BJ (cell line): ENCODE measurements around the gene PRCP. TPM values are rescaled to one million over a fixed set of nuclear protein-coding genes. Genes with fewer than 3 reads are reported as not detected.
A peak's percentile ranks its signal among the peaks of the same experiment; 100 is the strongest.
"Not testable (repeated sequence)": the region's sequence is repeated elsewhere in the genome, so short reads cannot be mapped to it uniquely, and the experiment has no call there.

Experiments
- CTCF ChIA-PET: fragments of 350-600 bp; formaldehyde crosslinking; extraction: SDS; loops from one replicate; lab custom pipeline; 2021; ENCODE audit warnings: antibody characterized with exemption, inconsistent platforms; lab: Yijun Ruan, JAX
- POLR2A ChIA-PET: fragments of 300-600 bp; sonication (Branson Sonifier 250); formaldehyde crosslinking; extraction: SDS; loops from one replicate; lab custom pipeline; 2021; ENCODE audit warnings: antibody characterized with exemption; lab: Charles Lee
- DNase-seq: peaks from one replicate; pipeline ENCODE4 v3.0.0-alpha.2; 2011; ENCODE audit warnings: low read depth
- H3K27me3 ChIP-seq: 2 replicates; pipeline ENCODE4 v1.6.0; 2011; ENCODE audit warnings: low read length; ENCODE audit not compliant: control insufficient read depth, insufficient read depth
- H3K36me3 ChIP-seq: 2 replicates; pipeline ENCODE4 v1.5.1; 2011; ENCODE audit warnings: low read length; ENCODE audit not compliant: control insufficient read depth, insufficient read depth
- H3K4me3 ChIP-seq: 2 replicates; pipeline ENCODE4 v1.5.1; 2011; ENCODE audit warnings: low read depth, mild to moderate bottlenecking, control low read depth, low read length
- polyA plus RNA-seq: library from polyadenylated mRNA; depleted of rRNA; stranded (reverse); fragments of >200 nt; gene quantifications from 2 replicates; pipeline ENCODE4 v1.2.3, GENCODE V29; 2011
- TF ChIP-seq, protein P1 (sequence below): IDR thresholded peaks from 2 replicates; pipeline ENCODE4 v1.5.1; 2011; ENCODE audit warnings: low read depth, mild to moderate bottlenecking, control low read depth, inconsistent platforms, low read length, moderate library complexity; ENCODE audit not compliant: insufficient read depth

Gene PRCP
- polyA plus RNA-seq, 1 experiment, result 62.0 TPM

DNA sequence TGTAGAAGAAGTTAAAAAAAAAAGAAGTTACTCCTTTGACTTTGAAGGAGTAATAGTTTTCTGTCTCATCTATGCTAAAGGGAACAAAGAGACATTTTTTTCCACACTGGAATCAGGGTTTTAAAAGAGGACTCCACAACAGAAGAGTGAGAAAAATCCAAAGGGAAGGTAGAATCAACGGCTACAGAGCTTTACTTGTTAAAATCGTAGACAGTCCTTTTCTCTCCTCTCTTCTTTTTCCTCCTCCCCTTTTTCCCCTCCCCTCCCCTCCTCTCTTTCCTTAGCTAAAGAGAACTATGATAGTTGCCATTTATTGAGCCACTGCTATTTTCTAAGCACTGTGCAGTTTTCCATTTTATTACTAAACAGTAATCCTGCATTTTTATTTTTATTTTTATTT lies 30.5 kb upstream of the PRCP start:
- POLR2A ChIA-PET, result no interaction called here

DNA sequence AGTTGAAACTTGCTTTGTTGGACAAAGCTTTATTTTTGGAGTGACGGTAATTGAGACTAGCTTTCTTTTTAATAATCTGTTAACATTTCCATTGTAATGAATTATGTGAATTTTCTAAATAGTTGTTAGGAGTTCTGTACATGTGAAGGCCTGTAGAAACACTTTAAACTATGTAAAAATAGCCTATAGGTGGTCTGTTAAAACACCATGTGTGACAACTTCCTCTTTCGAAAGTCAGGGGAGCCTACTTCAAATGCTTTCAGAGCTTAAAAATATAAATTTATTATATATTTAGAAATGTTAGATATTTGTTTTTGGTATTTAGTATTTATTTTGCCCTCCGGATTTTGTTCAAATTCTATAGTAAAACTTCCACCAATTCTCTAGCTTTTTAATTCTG lies 30.0 kb upstream of the PRCP start:
- TF ChIP-seq, protein P1, sequence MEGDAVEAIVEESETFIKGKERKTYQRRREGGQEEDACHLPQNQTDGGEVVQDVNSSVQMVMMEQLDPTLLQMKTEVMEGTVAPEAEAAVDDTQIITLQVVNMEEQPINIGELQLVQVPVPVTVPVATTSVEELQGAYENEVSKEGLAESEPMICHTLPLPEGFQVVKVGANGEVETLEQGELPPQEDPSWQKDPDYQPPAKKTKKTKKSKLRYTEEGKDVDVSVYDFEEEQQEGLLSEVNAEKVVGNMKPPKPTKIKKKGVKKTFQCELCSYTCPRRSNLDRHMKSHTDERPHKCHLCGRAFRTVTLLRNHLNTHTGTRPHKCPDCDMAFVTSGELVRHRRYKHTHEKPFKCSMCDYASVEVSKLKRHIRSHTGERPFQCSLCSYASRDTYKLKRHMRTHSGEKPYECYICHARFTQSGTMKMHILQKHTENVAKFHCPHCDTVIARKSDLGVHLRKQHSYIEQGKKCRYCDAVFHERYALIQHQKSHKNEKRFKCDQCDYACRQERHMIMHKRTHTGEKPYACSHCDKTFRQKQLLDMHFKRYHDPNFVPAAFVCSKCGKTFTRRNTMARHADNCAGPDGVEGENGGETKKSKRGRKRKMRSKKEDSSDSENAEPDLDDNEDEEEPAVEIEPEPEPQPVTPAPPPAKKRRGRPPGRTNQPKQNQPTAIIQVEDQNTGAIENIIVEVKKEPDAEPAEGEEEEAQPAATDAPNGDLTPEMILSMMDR, result no peak
- POLR2A ChIA-PET, result interaction anchor here (0.7 kb wide), 1 partner anchor 87 kb away, joined by 10 read pairs; no protein-coding TSS in a partner anchor
- Histone ChIP-seq H3K36me3 (no peaks in the 10 kb centered on the region), H3K27me3 (no peaks in the 10 kb centered on the region), H3K4me3 (no peak overlapping the region)
- CTCF ChIA-PET, result interaction anchor here (1.1 to 1.6 kb wide), 2 partner anchors 16 to 158 kb away, joined by 3 to 5 read pairs; no protein-coding TSS in a partner anchor
- DNase-seq, result no peak

More for the DNA sequence above, 30.5 kb upstream of the PRCP start:
- TF ChIP-seq, protein P1, result no peak
- CTCF ChIA-PET, result interaction anchor here (0.9 to 1.1 kb wide), 2 partner anchors 28 to 159 kb away, joined by 3 read pairs; no protein-coding TSS in a partner anchor
- Histone ChIP-seq H3K27me3 (no peaks in the 10 kb centered on the region), H3K4me3 (no peak overlapping the region), H3K36me3 (no peaks in the 10 kb centered on the region)
- DNase-seq, result no peak

DNA sequence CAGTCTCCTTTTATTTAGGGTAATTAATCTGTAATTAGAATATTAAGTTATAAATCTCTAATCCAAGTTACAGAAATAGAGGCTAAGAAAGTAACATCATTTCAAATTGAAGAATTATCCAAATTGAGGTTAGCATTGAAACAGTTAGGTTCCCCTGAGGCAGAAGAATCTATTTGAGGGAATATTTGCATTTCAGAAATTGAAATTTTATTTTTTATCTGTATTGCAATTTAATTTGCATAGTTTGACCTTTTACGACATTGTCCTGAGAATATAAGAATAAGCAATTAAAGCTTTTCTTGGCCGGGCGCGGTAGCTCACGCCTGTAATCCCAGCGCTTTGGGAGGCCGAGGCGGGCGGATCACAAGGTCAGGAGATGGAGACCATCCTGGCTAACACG lies 28.9 kb upstream of the PRCP start:
- POLR2A ChIA-PET, result interaction anchor here (0.6 kb wide), 1 partner anchor 265 kb away, joined by 22 read pairs; the partner anchor contains the start of gene ANKRD42
- Histone ChIP-seq H3K4me3 (no peak overlapping the region), H3K36me3 (no peaks in the 10 kb centered on the region), H3K27me3 (no peaks in the 10 kb centered on the region)
- CTCF ChIA-PET, result interaction anchor here (0.7 to 1.6 kb wide), 2 partner anchors 17 to 210 kb away, joined by 3 to 5 read pairs; no protein-coding TSS in a partner anchor
- no peak for DNase-seq
- TF ChIP-seq, protein P1, result no peak

DNA sequence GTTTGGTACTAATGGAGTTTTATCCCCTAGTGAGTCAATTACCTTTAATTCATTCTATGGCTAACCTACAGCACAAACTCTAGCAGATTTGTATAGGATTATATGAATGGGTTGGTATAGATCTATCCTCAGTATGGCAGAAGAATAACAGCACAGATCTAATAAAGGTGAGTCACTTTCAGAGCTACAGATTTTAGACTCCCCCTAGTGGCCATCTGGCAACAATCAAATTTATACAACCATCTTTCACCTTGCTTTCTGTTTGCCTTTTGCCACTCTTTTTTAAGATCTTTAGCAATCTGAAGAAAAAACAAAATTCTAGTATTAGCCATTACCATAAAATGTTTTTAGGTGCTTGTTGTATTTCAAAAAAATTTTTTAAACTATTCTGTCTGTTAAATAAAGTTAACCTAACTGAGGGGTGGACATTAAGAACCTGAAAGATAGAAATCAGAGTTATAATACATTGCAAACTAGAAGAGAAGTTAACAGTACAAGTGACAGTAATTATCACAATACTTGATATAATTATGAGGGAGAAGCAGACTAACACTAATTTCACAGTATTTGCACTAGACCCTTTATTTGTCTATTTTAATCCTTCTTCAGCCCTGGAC lies 27.1 kb upstream of the PRCP start:
- Histone ChIP-seq H3K4me3 (no peak overlapping the region), H3K36me3 (no peaks in the 10 kb centered on the region), H3K27me3 (no peaks in the 10 kb centered on the region)
- TF ChIP-seq, protein P1, result peak; percentile 79
- DNase-seq, result no peak
- CTCF ChIA-PET, result interaction anchor here (0.8 to 2.2 kb wide), 9 partner anchors 9 to 229 kb away, joined by 3 to 7 read pairs (median 4); partner anchors contain the start of genes DDIAS and PCF11
- POLR2A ChIA-PET, result no interaction called here

DNA sequence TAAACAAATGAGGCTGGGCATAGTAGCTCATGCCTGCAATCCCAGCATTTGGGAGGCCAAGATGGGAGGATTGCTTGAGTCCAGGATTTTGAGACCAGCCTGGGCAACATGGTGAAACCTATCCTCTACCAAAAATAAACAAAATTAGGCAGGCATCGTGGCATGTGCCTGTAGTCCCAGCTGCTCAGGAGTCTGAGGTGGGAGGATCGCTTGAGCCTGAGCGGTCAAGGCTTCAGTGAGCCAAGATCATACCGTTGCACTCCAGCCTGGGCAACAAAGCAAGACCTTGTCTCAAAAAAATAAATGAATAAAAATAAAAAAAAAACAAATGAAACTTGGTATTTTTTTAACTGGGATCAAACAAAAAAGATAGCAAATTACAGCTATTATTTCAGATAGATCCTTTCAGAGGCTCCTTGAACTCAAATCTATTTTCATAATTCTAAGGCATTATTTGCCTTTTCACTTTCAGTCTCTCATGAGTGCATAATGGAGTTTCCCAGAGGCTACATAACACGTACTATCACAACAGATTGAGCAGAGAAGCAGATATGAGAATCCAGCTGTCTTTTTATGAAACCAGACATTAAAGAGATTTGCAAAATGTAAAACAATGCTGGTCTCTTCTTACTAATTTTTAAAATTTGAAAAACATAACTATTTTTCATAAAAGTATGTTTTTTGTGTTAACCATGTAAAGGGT lies 24.4 kb upstream of the PRCP start:
- ChIA-PET POLR2A (no interaction called here), CTCF (interaction anchor here (0.6 to 1.7 kb wide), 6 partner anchors 12 to 207 kb away, joined by 3 to 6 read pairs (median 4); no protein-coding TSS in a partner anchor)
- no peaks in the 10 kb centered on the region for H3K36me3 ChIP-seq
- no peak overlapping the region for H3K4me3 ChIP-seq
- DNase-seq, result no peak
- H3K27me3 ChIP-seq, result no peaks in the 10 kb centered on the region
- TF ChIP-seq, protein P1, result no peak

DNA sequence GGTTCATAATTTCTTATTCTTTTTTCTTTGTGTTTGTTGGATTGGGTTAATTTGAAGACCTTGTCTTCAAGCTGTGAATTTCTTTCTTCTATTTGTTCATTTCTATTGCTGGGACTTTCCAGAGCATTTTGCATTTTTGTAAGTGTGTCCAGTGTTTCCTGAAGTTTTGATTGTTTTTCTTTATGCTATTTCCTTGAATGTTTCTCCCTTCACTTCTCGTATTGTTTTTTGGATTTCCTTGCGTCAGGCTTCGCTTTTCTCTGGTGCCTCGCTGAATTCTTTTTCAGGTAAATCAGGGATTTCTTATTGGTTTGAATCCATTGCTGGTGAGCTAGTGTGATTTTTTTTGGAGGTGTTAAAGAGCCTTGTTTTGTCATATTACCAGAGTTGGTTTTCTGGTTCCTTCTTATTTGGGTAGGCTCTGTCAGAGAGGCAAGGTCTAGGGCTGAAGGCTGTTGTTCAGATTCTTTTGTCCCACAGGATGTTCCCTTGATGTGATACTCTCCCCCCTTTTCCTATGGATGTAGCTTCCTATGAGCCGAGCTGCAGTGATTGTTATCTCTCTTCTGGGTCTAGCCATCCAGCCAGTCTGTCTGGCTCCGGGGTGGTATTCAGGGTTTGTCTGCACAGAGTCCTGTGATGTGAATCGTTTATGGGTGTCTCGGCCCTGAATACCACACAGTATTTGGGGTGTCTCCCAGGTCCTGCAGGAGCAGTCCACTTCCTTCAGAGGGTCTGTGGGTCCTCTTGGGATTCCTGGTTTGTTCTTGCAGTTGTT lies 22.4 kb upstream of the PRCP start:
- H3K36me3 ChIP-seq, H3K4me3 ChIP-seq, H3K27me3 ChIP-seq, DNase-seq: not testable (repeated sequence)
- ChIA-PET POLR2A (interaction anchor here (0.5 kb wide), 1 partner anchor 271 kb away, joined by 3 read pairs; the partner anchor contains the start of gene ANKRD42), CTCF (interaction anchor here (1.1 to 1.7 kb wide), 2 partner anchors 11 to 55 kb away, joined by 3 read pairs; no protein-coding TSS in a partner anchor)

DNA sequence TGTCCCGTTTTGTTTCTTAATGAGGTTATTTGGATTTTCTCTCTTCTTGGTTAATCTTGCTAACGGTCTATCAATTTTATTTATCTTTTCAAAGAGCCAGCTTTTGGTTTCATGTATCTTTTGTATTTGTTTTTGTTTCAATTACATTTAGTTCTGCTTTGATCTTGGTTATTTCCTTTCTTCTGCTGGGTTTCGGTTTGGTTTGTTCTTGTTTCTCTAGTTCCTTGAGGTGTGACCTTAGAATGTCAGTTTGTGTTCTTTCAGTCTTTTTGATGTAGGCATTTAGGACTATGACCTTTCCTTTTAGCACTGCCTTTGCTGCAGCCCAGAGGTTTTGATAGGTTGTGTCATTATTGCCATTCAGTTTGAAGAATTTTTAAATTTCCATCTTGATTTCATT lies 20.0 kb upstream of the PRCP start:
- CTCF ChIA-PET, H3K36me3 ChIP-seq, H3K27me3 ChIP-seq, POLR2A ChIA-PET, H3K4me3 ChIP-seq, DNase-seq: not testable (repeated sequence)
